H1 (cell line): Measurements from ENCODE around the gene HNF1A. TPM values are rescaled to one million over a fixed set of nuclear protein-coding genes. Genes with fewer than 3 reads are reported as not detected.

Experiments
- CHD2 ChIP-seq: IDR thresholded peaks from 2 replicates; pipeline ENCODE4 v1.6.1; 2012; ENCODE audit warnings: low read length, improper control_type of control experiment
- EGR1 ChIP-seq: IDR thresholded peaks from 2 replicates; pipeline ENCODE4 v1.6.1; 2011; ENCODE audit warnings: low read depth, low read length, borderline replicate concordance
- GABPA ChIP-seq: IDR thresholded peaks from 2 replicates; pipeline ENCODE4 v1.6.1; 2011; ENCODE audit warnings: mild to moderate bottlenecking, low read length, moderate library complexity, borderline replicate concordance; ENCODE audit not compliant: insufficient read depth
- PHF8 ChIP-seq: fragments of 200-600 bp; sonication (generic); conservative IDR thresholded peaks from 2 replicates; pipeline ENCODE4 v1.7.1; 2012; ENCODE audit warnings: low read depth, mild to moderate bottlenecking, inconsistent platforms, low read length, moderate library complexity
- SIX5 ChIP-seq: IDR thresholded peaks from 2 replicates; pipeline ENCODE4 v1.6.1; 2011; ENCODE audit warnings: mild to moderate bottlenecking, low read depth, low read length
- SP4 ChIP-seq: IDR thresholded peaks from 2 replicates; pipeline ENCODE4 v1.6.1; 2012; ENCODE audit warnings: low read length, inconsistent platforms
- TAF7 ChIP-seq: optimal IDR thresholded peaks from 2 replicates; pipeline ENCODE3; 2011; ENCODE audit warnings: low read depth, mild to moderate bottlenecking, inconsistent platforms, low read length, moderate library complexity, borderline replicate concordance
- YY1 ChIP-seq: IDR thresholded peaks from 2 replicates; pipeline ENCODE4 v1.6.1; 2011; ENCODE audit warnings: low read depth, mild to moderate bottlenecking, low read length
- polyA plus RNA-seq, 7 experiments: library from polyadenylated mRNA; depleted of rRNA in 3 of 7; stranded (reverse) in 5 of 7; unstranded in 2 of 7; fragments of >200 nt in 5 of 7; fragments of 200-250 nt in 2 of 7; gene quantifications; 1 replicate in 5 of 7; 2 replicates in 1 of 7; 4 replicates in 1 of 7; pipeline versions ENCODE4 v1.2.1 to v1.2.3, GENCODE V29; 2011 to 2013; ENCODE audit warnings: missing spikeins in 2 of 7, mixed read lengths in 2 of 7
- total RNA-seq: library from RNA; stranded (reverse); fragmentation: NEBNext Ultra II Directional; extraction: Animal tissue kit (Norgen Biotek cat#: 25700); gene quantifications from 2 replicates; pipeline ENCODE4 v1.2.1, GENCODE V29; 2021

The HNF1A gene
- total and polyA plus RNA-seq, 2 of the 8 experiments (the other 6 are each of a cell fraction or from before 2014, with no cell fraction given) = not detected

GRCh38 chr12:120941846-120942405, 36.4 kb upstream of the HNF1A start (continued):
- TF ChIP-seq TAF7 (no peak), GABPA (no peak), SIX5 (no peak), PHF8 (no peak), SP4 (no peak), CHD2 (no peak), EGR1 (no peak), YY1 (no peak)
